Pancreas (tissue), 10 donors: Measurements from ENCODE around the gene CAMK2N2. TPM values are rescaled to one million over a fixed set of nuclear protein-coding genes. Genes with fewer than 3 reads are reported as not detected.

Experiments used
- ATAC-seq, 4 donors: fragments of 200-7000 bp; cut with Tn5 transposase; one replicate each; pipeline versions ENCODE4 v1.8.0 to v1.9.1; 2020; ENCODE audit warnings: mild to moderate bottlenecking in 4 of 4, moderate library complexity in 4 of 4
- DNase-seq, 6 donors: peaks; one replicate each; pipeline ENCODE4 v3.0.0-alpha.2; 2020
- FAIRE-seq: peaks from 2 replicates; lab custom pipeline; 2012; peaks lifted over from hg19 to GRCh38; lab: Jason Lieb, UNC
- H3K27ac ChIP-seq, 4 donors: fragments of 200-600 bp; sonication (generic); 1 replicate in 3 of 4; 2 replicates in 1 of 4; pipeline versions ENCODE4 v1.5.0 to v1.8.0; 2020
- H3K27me3 ChIP-seq, 4 donors: fragments of 200-600 bp; one replicate each; pipeline ENCODE4 v1.8.0; 2021
- H3K36me3 ChIP-seq, 3 donors: fragments of 200-600 bp; sonication (generic) in 1 of 3; one replicate each; pipeline versions ENCODE4 v1.5.0 to v1.8.0; 2020 to 2021
- H3K4me1 ChIP-seq, 3 donors: fragments of 200-600 bp; one replicate each; pipeline ENCODE4 v1.8.0; 2021
- H3K4me3 ChIP-seq, 4 donors: fragments of 200-600 bp; sonication (generic) in 2 of 4; one replicate each; pipeline versions ENCODE4 v1.5.0 to v1.8.0; 2020 to 2021
- H3K9me3 ChIP-seq, 4 donors: fragments of 200-600 bp; one replicate each; pipeline ENCODE4 v1.8.0; 2021
- CTCF ChIP-seq, 4 donors: fragments of 200-600 bp; sonication (generic) in 3 of 4; IDR thresholded peaks; one replicate each; pipeline versions ENCODE4 v1.5.0 to v1.8.0; 2021; ENCODE audit warnings: antibody characterized with exemption in 4 of 4
- WGBS, 2 donors: extraction: QIAGEN DNeasy Blood & Tissue Kit; methylation state at CpG; one replicate each; pipeline ENCODE4 v1.1.7; 2013; 5-methylcytosine and 5-hydroxymethylcytosine counted together
- intact Hi-C, 3 donors: fragments of 100-400 bp; cut with DNase I; formaldehyde crosslinking; loops; one replicate each; pipeline versions ENCODE4 v1.11.1 to v1.14.2; 2022
- polyA plus RNA-seq, 2 donors: library from polyadenylated mRNA; stranded (reverse); fragments of 200-250 nt; gene quantifications; one replicate each; pipeline ENCODE4 v1.2.3, GENCODE V29; 2013
- total RNA-seq, 6 donors: library from RNA; stranded (reverse); fragmentation: NEBNext Ultra II Directional in 4 of 6; extraction: Animal tissue kit (Norgen Biotek cat#: 25700) in 4 of 6; gene quantifications; one replicate each; pipeline versions ENCODE4 v1.2.1 to v1.2.4, GENCODE V29; 2021 to 2023
- donor health status: healthy with polysubstance abuse.
- donor health status: DM: no; HTN: no; CAD: no; lungs with moderate emphysema.
- donor health status: DM: no; HTN: no; CAD: no.
- donor health status: control.
- donor health status: control.
- donor health status: Bipolar disorder and iron deficiency.
- donor health status: DM: yes; HTN: yes; CAD: no.
- donor health status: DM: no; HTN: no; CAD: no.
- donor health status: DM: no; HTN: no; CAD: no.
- donor health status: DM: yes; HTN: yes; CAD: no.

CAMK2N2 gene
- total and polyA plus RNA-seq, 8 donors, result 7.5 to 33.7 (median 15.7) TPM

- no peak for TF ChIP-seq CTCF (IDR thresholded peaks at IDR 0.05)
These were observed 39.0 kb upstream of the CAMK2N2 start for GRCh38 chr3:184300378-184300720.

GRCh38 chr3:184299488-184300377 is 38.4 kb upstream of the CAMK2N2 start:
- intact Hi-C loops, result no loop called here
- H3K4me1 ChIP-seq, result peaks cover 8 to 18% (median 10%) of the 10 kb centered on the region in 3 donors

More at GRCh38 chr3:184300378-184300720, 39.0 kb upstream of the CAMK2N2 start:
- WGBS, 2 donors, result 64 to 77% methylated on average over 3 of the region's 3 CpGs
- H3K4me3 ChIP-seq, result peak overlapping the region in 2 of 4 donors; percentile 83 to 92
- no peak for ATAC-seq
- H3K36me3 ChIP-seq, result peaks cover 0 to 44% (median 32%) of the 10 kb centered on the region in 3 donors
- FAIRE-seq, result no peak
- no peak for DNase-seq
- no peak overlapping the region for H3K27ac ChIP-seq
- intact Hi-C loops, result no loop called here
- no peaks in the 10 kb centered on the region for H3K9me3 ChIP-seq
- H3K27me3 ChIP-seq, result no peaks in the 10 kb centered on the region
- H3K4me1 ChIP-seq, result peaks cover 8 to 18% (median 10%) of the 10 kb centered on the region in 3 donors

GRCh38 chr3:184298759-184299487 is 37.6 kb upstream of the CAMK2N2 start, which contains the start of gene PSMD2:
Gene PSMD2, plus strand, starts transcription at chr3:184299241. Its CDS starts 26 bp downstream, at chr3:184299267.
- Histone ChIP-seq H3K27me3 (no peaks in the 10 kb centered on the region), H3K4me3 (peak within 1 kb of the TSS; percentile 82 to 92 (median 84)), H3K9me3 (no peaks in the 10 kb centered on the region), H3K36me3 (peaks cover 0 to 36% (median 29%) of the 10 kb centered on the region in 3 donors), H3K27ac (peak within 1 kb of the TSS; percentile 72 to 86 (median 79)), H3K4me1 (peaks cover 8 to 18% (median 10%) of the 10 kb centered on the region in 3 donors)
- DNase-seq, result peak; percentile 98 to 99 (median 98)
- ATAC-seq, result peak; percentile 95 to 98 (median 96)
- 0 to 1% methylated on average over 69 to 78 of the region's 78 CpGs for WGBS, 2 donors
- no peak for TF ChIP-seq CTCF (IDR thresholded peaks at IDR 0.05)
- no peak for FAIRE-seq
- intact Hi-C loops, result no loop called here

More at GRCh38 chr3:184299488-184300377, 38.4 kb upstream of the CAMK2N2 start:
- DNase-seq (no peak), ATAC-seq (no peak), FAIRE-seq (no peak)
- WGBS, 2 donors, result 15 to 17% methylated on average over 25 to 29 of the region's 29 CpGs
- H3K9me3 ChIP-seq, result no peaks in the 10 kb centered on the region
- H3K27me3 ChIP-seq, result no peaks in the 10 kb centered on the region
- peak overlapping the region; percentile 82 to 92 (median 84) for H3K4me3 ChIP-seq
- peaks cover 0 to 44% (median 32%) of the 10 kb centered on the region in 3 donors for H3K36me3 ChIP-seq
- no peak for TF ChIP-seq CTCF (IDR thresholded peaks at IDR 0.05)
- H3K27ac ChIP-seq, result peak overlapping the region in 1 of 4 donors; percentile 19

GRCh38 chr3:184296616-184297015 is 35.3 kb upstream of the CAMK2N2 start:
- Histone ChIP-seq H3K4me3 (no peak overlapping the region), H3K27ac (no peak overlapping the region), H3K4me1 (peaks cover 8 to 18% (median 10%) of the 10 kb centered on the region in 3 donors), H3K36me3 (peaks cover 0 to 13% (median 7%) of the 10 kb centered on the region in 3 donors), H3K9me3 (no peaks in the 10 kb centered on the region), H3K27me3 (no peaks in the 10 kb centered on the region)
- no peak for FAIRE-seq
- no peak for DNase-seq
- ATAC-seq, result no peak
- TF ChIP-seq CTCF (IDR thresholded peaks at IDR 0.05), result no peak
- 65 to 68% methylated on average over 7 of the region's 7 CpGs for WGBS, 2 donors
- intact Hi-C loops, result no loop called here
